8988T (cell line): ENCODE measurements around the gene TRPM3.

ENCODE experiments used
- DNase-seq: peaks from one replicate; pipeline ENCODE4 v3.0.0; 2011

The TRPM3 gene

GRCh38 chr9:70880535-70880934 lies 240.9 kb downstream of the TRPM3 start:
- DNase-seq, result no peak

- DNase-seq, result no peak
Measured at GRCh38 chr9:70878576-70878975, 242.8 kb downstream of the TRPM3 start.

GRCh38 chr9:70874451-70874850 lies 247.0 kb downstream of the TRPM3 start:
- no peak for DNase-seq

- DNase-seq, result no peak
Measured at GRCh38 chr9:70873506-70873905, 247.9 kb downstream of the TRPM3 start.

GRCh38 chr9:70868661-70869652 lies 252.5 kb downstream of the TRPM3 start:
- no peak for DNase-seq

GRCh38 chr9:70868041-70868440 lies 253.4 kb downstream of the TRPM3 start:
- DNase-seq, result no peak

- no peak for DNase-seq
Measured at GRCh38 chr9:70865471-70865870, 255.9 kb downstream of the TRPM3 start.

- no peak for DNase-seq
Measured at GRCh38 chr9:70861797-70862196, 259.6 kb downstream of the TRPM3 start.

- no peak for DNase-seq
Measured at GRCh38 chr9:70861376-70861775, 260.0 kb downstream of the TRPM3 start.

- no peak for DNase-seq
Measured at GRCh38 chr9:70859694-70860093, 261.7 kb downstream of the TRPM3 start.

- DNase-seq, result no peak
Measured at GRCh38 chr9:70856411-70856810, 265.0 kb downstream of the TRPM3 start.

GRCh38 chr9:70852711-70853240 lies 268.6 kb downstream of the TRPM3 start:
- DNase-seq, result no peak

- no peak for DNase-seq
Measured at GRCh38 chr9:70840266-70840665, 281.2 kb downstream of the TRPM3 start.

GRCh38 chr9:70835323-70835722 lies 286.1 kb downstream of the TRPM3 start:
- DNase-seq, result no peak

- no peak for DNase-seq
Measured at GRCh38 chr9:70832492-70832891, 288.9 kb downstream of the TRPM3 start.

- no peak for DNase-seq
Measured at GRCh38 chr9:70830618-70831017, 290.8 kb downstream of the TRPM3 start.

- no peak for DNase-seq
Measured at GRCh38 chr9:70829591-70830265, 291.7 kb downstream of the TRPM3 start.

- DNase-seq, result no peak
Measured at GRCh38 chr9:70826562-70826961, 294.9 kb downstream of the TRPM3 start.

GRCh38 chr9:70823284-70823683 lies 298.1 kb downstream of the TRPM3 start:
- DNase-seq, result no peak

- DNase-seq, result no peak
Measured at GRCh38 chr9:70817311-70817710, 304.1 kb downstream of the TRPM3 start.

GRCh38 chr9:70816891-70817290 lies 304.5 kb downstream of the TRPM3 start:
- no peak for DNase-seq

GRCh38 chr9:70816316-70816715 lies 305.1 kb downstream of the TRPM3 start:
- no peak for DNase-seq

GRCh38 chr9:70814597-70814996 lies 306.8 kb downstream of the TRPM3 start:
- DNase-seq, result no peak

GRCh38 chr9:70813141-70813540 lies 308.3 kb downstream of the TRPM3 start:
- DNase-seq, result no peak
